Measurements from ENCODE around the gene RFX2.
"Not testable (repeated sequence)": the region's sequence is repeated elsewhere in the genome, so short reads cannot be mapped to it uniquely, and the experiment has no call there.

RFX2 gene

GRCh38 chr19:5990289-5990797, 120.0 kb downstream of the RFX2 start:
- H3K27me3 ChIP-seq (ENCODE audit: insufficient read depth, insufficient read length), result no peaks in the 10 kb centered on the region
- TF ChIP-seq SUZ12 (IDR thresholded peaks at IDR 0.05; ENCODE audit: extremely low read depth, insufficient read depth, insufficient read length), result no peak
- TF ChIP-seq YY1 (IDR thresholded peaks at IDR 0.05; ENCODE audit: insufficient read depth, insufficient read length), result no peak
- TF ChIP-seq ZNF274 (IDR thresholded peaks at IDR 0.05; ENCODE audit: low read depth, low read length), result no peak
- H3K36me3 ChIP-seq (ENCODE audit: insufficient read depth, insufficient read length, low read length), result no peaks in the 10 kb centered on the region
- peaks cover 10% of the 10 kb centered on the region for H3K4me1 ChIP-seq (ENCODE audit: insufficient read depth, insufficient read length)
- H3K9ac ChIP-seq (ENCODE audit: insufficient read length, low read depth), result no peak overlapping the region
- DNase-seq (ENCODE audit: low read depth, low spot score), result no peak
- H3K9me3 ChIP-seq (ENCODE audit: insufficient read depth, low read length), result no peaks in the 10 kb centered on the region
- H3K4me3 ChIP-seq (ENCODE audit: insufficient read length, low read depth), result no peak overlapping the region

DNA sequence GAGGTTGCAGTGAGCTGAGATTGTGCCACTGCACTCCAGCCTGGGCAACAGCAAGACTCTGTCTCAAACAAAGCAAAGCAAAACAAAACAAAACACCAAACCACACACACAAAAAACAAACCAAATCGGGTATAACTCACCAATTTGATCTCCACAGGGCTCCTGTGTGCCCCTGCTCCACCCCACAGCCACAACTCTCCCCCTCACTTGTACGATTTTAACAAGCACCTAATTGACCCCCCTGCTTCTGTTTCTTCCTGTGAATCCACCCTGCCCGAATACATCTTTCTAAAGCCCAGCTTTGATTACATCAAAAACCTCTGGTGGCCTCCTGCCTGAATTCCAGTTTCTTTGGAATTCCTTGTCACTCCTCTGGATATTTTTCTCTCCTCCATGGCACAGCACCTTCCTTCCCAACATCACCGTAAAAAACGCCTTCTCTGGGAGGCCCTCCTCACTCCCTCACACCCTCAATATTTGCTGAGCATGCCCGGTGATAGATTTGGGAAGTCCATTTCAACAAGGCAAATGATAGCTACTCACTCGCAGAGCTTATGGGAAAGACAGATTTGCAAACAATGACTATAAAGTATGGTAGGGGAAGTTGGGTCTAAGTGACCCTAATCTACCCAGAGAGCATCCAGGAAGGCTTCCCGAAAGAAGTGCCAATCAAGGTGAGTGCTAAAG, 120.8 kb downstream of the RFX2 start:
- TF ChIP-seq YY1 (IDR thresholded peaks at IDR 0.05; ENCODE audit: insufficient read depth, insufficient read length), result no peak
- TF ChIP-seq ZNF274 (IDR thresholded peaks at IDR 0.05; ENCODE audit: low read depth, low read length), result no peak
- TF ChIP-seq SUZ12 (IDR thresholded peaks at IDR 0.05; ENCODE audit: extremely low read depth, insufficient read depth, insufficient read length), result no peak
- Histone ChIP-seq H3K4me1 (ENCODE audit: insufficient read depth, insufficient read length) (peaks cover 10% of the 10 kb centered on the region), H3K4me3 (ENCODE audit: insufficient read length, low read depth) (no peak overlapping the region), H3K27me3 (ENCODE audit: insufficient read depth, insufficient read length) (no peaks in the 10 kb centered on the region), H3K9me3 (ENCODE audit: insufficient read depth, low read length) (no peaks in the 10 kb centered on the region), H3K9ac (ENCODE audit: insufficient read length, low read depth) (no peak overlapping the region), H3K36me3 (ENCODE audit: insufficient read depth, insufficient read length, low read length) (no peaks in the 10 kb centered on the region)
- no peak for DNase-seq (ENCODE audit: low read depth, low spot score)

- H3K4me1 ChIP-seq (ENCODE audit: insufficient read depth, insufficient read length), result peaks cover 9% of the 10 kb centered on the region
- H3K9ac ChIP-seq (ENCODE audit: insufficient read length, low read depth), result no peak overlapping the region
- no peak for DNase-seq (ENCODE audit: low read depth, low spot score)
- H3K27me3 ChIP-seq (ENCODE audit: insufficient read depth, insufficient read length), result no peaks in the 10 kb centered on the region
- no peaks in the 10 kb centered on the region for H3K9me3 ChIP-seq (ENCODE audit: insufficient read depth, low read length)
- TF ChIP-seq YY1 (IDR thresholded peaks at IDR 0.05; ENCODE audit: insufficient read depth, insufficient read length), result no peak
- TF ChIP-seq ZNF274 (IDR thresholded peaks at IDR 0.05; ENCODE audit: low read depth, low read length), result no peak
- no peak for TF ChIP-seq SUZ12 (IDR thresholded peaks at IDR 0.05; ENCODE audit: extremely low read depth, insufficient read depth, insufficient read length)
- H3K36me3 ChIP-seq (ENCODE audit: insufficient read depth, insufficient read length, low read length), result no peaks in the 10 kb centered on the region
- no peak overlapping the region for H3K4me3 ChIP-seq (ENCODE audit: insufficient read length, low read depth)
Observed at GRCh38 chr19:5988517-5989387, 121.5 kb downstream of the RFX2 start.

- H3K4me1 ChIP-seq (ENCODE audit: insufficient read depth, insufficient read length), result peaks cover 10% of the 10 kb centered on the region
- H3K9ac ChIP-seq (ENCODE audit: insufficient read length, low read depth), result no peak overlapping the region
- H3K9me3 ChIP-seq (ENCODE audit: insufficient read depth, low read length), result no peaks in the 10 kb centered on the region
- TF ChIP-seq YY1 (IDR thresholded peaks at IDR 0.05; ENCODE audit: insufficient read depth, insufficient read length), result no peak
- TF ChIP-seq SUZ12 (IDR thresholded peaks at IDR 0.05; ENCODE audit: extremely low read depth, insufficient read depth, insufficient read length), result no peak
- TF ChIP-seq ZNF274 (IDR thresholded peaks at IDR 0.05; ENCODE audit: low read depth, low read length), result no peak
- H3K36me3 ChIP-seq (ENCODE audit: insufficient read depth, insufficient read length, low read length), result no peaks in the 10 kb centered on the region
- H3K4me3 ChIP-seq (ENCODE audit: insufficient read length, low read depth), result no peak overlapping the region
- peak; percentile 77 for DNase-seq (ENCODE audit: low read depth, low spot score)
- no peaks in the 10 kb centered on the region for H3K27me3 ChIP-seq (ENCODE audit: insufficient read depth, insufficient read length)
Observed at GRCh38 chr19:5987077-5987818, 123.1 kb downstream of the RFX2 start.

DNA sequence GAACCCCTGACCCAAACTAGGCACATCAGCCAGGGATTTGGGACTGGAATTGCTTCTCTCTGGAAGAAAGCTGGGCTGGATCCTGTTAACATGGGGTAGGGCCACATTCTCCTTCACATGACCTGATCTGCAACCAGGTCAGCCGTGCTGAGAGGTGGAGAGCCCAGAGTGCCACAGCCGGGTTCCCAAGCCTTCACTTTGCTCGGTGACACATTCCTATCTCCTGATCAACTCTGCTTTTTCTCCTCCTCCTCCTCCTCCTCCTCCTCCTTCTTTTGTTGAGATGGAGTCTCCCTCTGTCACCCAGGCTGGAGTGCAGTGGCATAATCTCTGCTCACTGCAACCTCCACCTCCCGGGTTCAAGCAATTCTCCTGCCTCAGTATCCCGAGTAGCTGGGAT, 124.5 kb downstream of the RFX2 start:
- not testable (repeated sequence) for H3K27me3 ChIP-seq (ENCODE audit: insufficient read depth, insufficient read length); DNase-seq (ENCODE audit: low read depth, low spot score); H3K9me3 ChIP-seq (ENCODE audit: insufficient read depth, low read length); H3K4me1 ChIP-seq (ENCODE audit: insufficient read depth, insufficient read length); H3K9ac ChIP-seq (ENCODE audit: insufficient read length, low read depth); H3K36me3 ChIP-seq (ENCODE audit: insufficient read depth, insufficient read length, low read length); H3K4me3 ChIP-seq (ENCODE audit: insufficient read length, low read depth)

- Histone ChIP-seq H3K9me3 (ENCODE audit: insufficient read depth, low read length) (no peaks in the 10 kb centered on the region), H3K36me3 (ENCODE audit: insufficient read depth, insufficient read length, low read length) (no peaks in the 10 kb centered on the region), H3K27me3 (ENCODE audit: insufficient read depth, insufficient read length) (no peaks in the 10 kb centered on the region), H3K4me3 (ENCODE audit: insufficient read length, low read depth) (no peak overlapping the region), H3K9ac (ENCODE audit: insufficient read length, low read depth) (no peak overlapping the region), H3K4me1 (ENCODE audit: insufficient read depth, insufficient read length) (peaks cover 10% of the 10 kb centered on the region)
- TF ChIP-seq ZNF274 (IDR thresholded peaks at IDR 0.05; ENCODE audit: low read depth, low read length) (no peak), SUZ12 (IDR thresholded peaks at IDR 0.05; ENCODE audit: extremely low read depth, insufficient read depth, insufficient read length) (no peak), YY1 (IDR thresholded peaks at IDR 0.05; ENCODE audit: insufficient read depth, insufficient read length) (no peak)
- DNase-seq (ENCODE audit: low read depth, low spot score), result no peak
Observed at GRCh38 chr19:5985098-5985783, 125.1 kb downstream of the RFX2 start.

Measured in NT2/D1 (cell line).